Endothelial cell of umbilical vein (primary cell): Measurements from ENCODE around the gene ADAM10. TPM values are rescaled to one million over a fixed set of nuclear protein-coding genes. Genes with fewer than 3 reads are reported as not detected.

Experiments
- BruUV-seq: library from RNA; stranded (reverse); fragments of 400-500 nt; replicated peaks from 2 replicates; lab custom pipeline; 2021; lab: Mats Ljungman, UMichigan
- CTCF ChIA-PET: fragments of 300-600, 350-600 bp; sonication (Branson Sonifier 250); formaldehyde crosslinking; loops from one replicate; lab custom pipeline; 2021; ENCODE audit warnings: antibody characterized with exemption, inconsistent platforms; lab: Charles Lee
- POLR2A ChIA-PET: fragments of 300-600, 350-600 bp; sonication (Branson Sonifier 250); formaldehyde crosslinking; loops from one replicate; lab custom pipeline; 2021; ENCODE audit warnings: antibody characterized with exemption, inconsistent platforms; lab: Charles Lee
- DNase-seq: peaks from one replicate; pipeline ENCODE4 v3.0.0-alpha.2; 2011; ENCODE audit warnings: low read depth, low spot score
- FAIRE-seq: peaks from 2 replicates; lab custom pipeline; 2011; peaks lifted over from hg19 to GRCh38; lab: Jason Lieb, UNC
- H2AFZ ChIP-seq: 2 replicates; pipeline ENCODE4 v1.6.0; 2012; ENCODE audit warnings: low read depth, low read length, control low read depth, inconsistent platforms
- H3K27ac ChIP-seq: 2 replicates; pipeline ENCODE4 v1.5.1; 2011; ENCODE audit warnings: low read depth, mild to moderate bottlenecking, control low read depth, low read length, moderate library complexity; ENCODE audit not compliant: insufficient read depth
- H3K27me3 ChIP-seq, 2 experiments: 2 replicates each; pipeline versions ENCODE4 v1.6.0 to v1.6.1; 2011; ENCODE audit warnings: low read length in 2 of 2, mixed read lengths in 1 of 2; ENCODE audit not compliant: control insufficient read depth in 2 of 2, insufficient read depth in 2 of 2
- H3K36me3 ChIP-seq, 2 experiments: 2 replicates in 1 of 2; 3 replicates in 1 of 2; pipeline ENCODE4 v1.5.1; 2011; ENCODE audit warnings: low read length in 2 of 2, mild to moderate bottlenecking in 1 of 2, moderate library complexity in 1 of 2; ENCODE audit not compliant: control insufficient read depth in 2 of 2, insufficient read depth in 2 of 2; ENCODE audit errors: extremely low read depth in 1 of 2
- H3K4me1 ChIP-seq: 3 replicates; pipeline ENCODE4 v1.5.1; 2011; ENCODE audit warnings: mild to moderate bottlenecking, low read length; ENCODE audit not compliant: control insufficient read depth, insufficient read depth; ENCODE audit errors: extremely low read depth
- H3K4me2 ChIP-seq: 2 replicates; pipeline ENCODE4 v1.6.1; 2011; ENCODE audit warnings: low read length, control low read depth, mixed read lengths; ENCODE audit not compliant: insufficient read depth
- H3K4me3 ChIP-seq, 3 experiments: fragments of 200-600 bp in 1 of 3; sonication (generic), shearing (Covaris generic) in 1 of 3; replicated peaks in 1 of 3; 2 replicates each; pipeline ENCODE4 v1.5.1; 2011 to 2016; ENCODE audit warnings: control low read depth in 3 of 3, low read length in 3 of 3, mild to moderate bottlenecking in 2 of 3, inconsistent platforms in 1 of 3, low read depth in 1 of 3, moderate library complexity in 1 of 3; ENCODE audit not compliant: insufficient read depth in 1 of 3
- H3K79me2 ChIP-seq: 2 replicates; pipeline ENCODE4 v1.6.0; 2012; ENCODE audit warnings: low read length, inconsistent platforms; ENCODE audit not compliant: control insufficient read depth, insufficient read depth
- H3K9ac ChIP-seq: replicated peaks from 2 replicates; pipeline ENCODE3; 2011; ENCODE audit warnings: low read length, control low read depth; ENCODE audit not compliant: insufficient read depth; ENCODE audit errors: extremely low read depth
- H3K9me1 ChIP-seq: replicated peaks from 3 replicates; pipeline ENCODE4 v1.6.0; 2011; ENCODE audit warnings: mild to moderate bottlenecking, low read length; ENCODE audit not compliant: control insufficient read depth, insufficient read depth; ENCODE audit errors: extremely low read depth
- H3K9me3 ChIP-seq: replicated peaks from 2 replicates; pipeline ENCODE4 v1.5.1; 2012; ENCODE audit warnings: low read length, inconsistent platforms; ENCODE audit not compliant: control insufficient read depth, insufficient read depth
- H4K20me1 ChIP-seq: replicated peaks from 2 replicates; pipeline ENCODE3; 2011; ENCODE audit warnings: mild to moderate bottlenecking, low read length; ENCODE audit not compliant: control insufficient read depth, insufficient read depth; ENCODE audit errors: extremely low read depth
- EZH2 ChIP-seq: IDR thresholded peaks from 2 replicates; pipeline ENCODE4 v1.6.1; 2012; ENCODE audit warnings: borderline replicate concordance, low read depth, mild to moderate bottlenecking, moderate library complexity, low read length, inconsistent platforms; ENCODE audit not compliant: severe bottlenecking
- FOS ChIP-seq: IDR thresholded peaks from 2 replicates; pipeline ENCODE4 v1.6.1; 2011; ENCODE audit warnings: mild to moderate bottlenecking, low read length, moderate library complexity, borderline replicate concordance; ENCODE audit not compliant: insufficient read depth
- GATA2 ChIP-seq: IDR thresholded peaks from 2 replicates; pipeline ENCODE4 v1.7.0; 2011; ENCODE audit warnings: low read depth, mild to moderate bottlenecking, moderate library complexity, mixed read lengths, low read length; ENCODE audit not compliant: insufficient read length, insufficient read depth
- JUN ChIP-seq: IDR thresholded peaks from 2 replicates; pipeline ENCODE4 v1.6.1; 2011; ENCODE audit warnings: borderline replicate concordance, low read depth; ENCODE audit not compliant: insufficient read length, insufficient read depth
- MYC ChIP-seq: IDR thresholded peaks from one replicate; pipeline ENCODE4 v1.6.1; 2011; ENCODE audit warnings: mild to moderate bottlenecking, low read depth, low read length
- POLR2A ChIP-seq: IDR thresholded peaks from 2 replicates; pipeline ENCODE4 v1.6.1; 2012; ENCODE audit warnings: low read depth, mild to moderate bottlenecking, control low read depth, low read length
- POLR2AphosphoS5 ChIP-seq: IDR thresholded peaks from 2 replicates; pipeline ENCODE4 v1.6.1; 2012; ENCODE audit warnings: low read depth, mild to moderate bottlenecking, control low read depth, low read length, moderate library complexity; ENCODE audit not compliant: insufficient read depth
- dilution Hi-C: fragments of 300-500 bp; cut with MboI; formaldehyde crosslinking; loops from one replicate; pipeline ENCODE4 v1.15.0; 2019; ENCODE audit warnings: low sequenced_read_pairs; ENCODE audit not compliant: extremely low pct_ligation_motif_present
- intact Hi-C: fragments of 100-400 bp; cut with micrococcal nuclease; formaldehyde crosslinking; loops from one replicate; pipeline ENCODE4 v1.10.0; 2022
- polyA plus RNA-seq, 4 experiments: library from polyadenylated mRNA; depleted of rRNA in 3 of 4; stranded (reverse) in 3 of 4; unstranded in 1 of 4; fragments of >200 nt; gene quantifications; 2 replicates each; pipeline versions ENCODE4 v1.2.1 to v1.2.3, GENCODE V29; 2011 to 2012; ENCODE audit warnings: missing spikeins in 1 of 4
- total RNA-seq: library from RNA; stranded (reverse); gene quantifications from 2 replicates; pipeline ENCODE4 v1.2.3, GENCODE V29; 2021
- TF ChIP-seq, protein P1 (sequence below), 2 donors: IDR thresholded peaks; 1 replicate in 1 of 2; 2 replicates in 1 of 2; pipeline ENCODE4 v1.5.1; 2011; ENCODE audit warnings: low read length in 2 of 2, mild to moderate bottlenecking in 2 of 2, moderate library complexity in 2 of 2, control low read depth in 1 of 2, inconsistent platforms in 1 of 2, low read depth in 1 of 2; ENCODE audit not compliant: insufficient read depth in 1 of 2; ENCODE audit errors: extremely low read depth in 1 of 2
- TF ChIP-seq, protein P2 (sequence below): IDR thresholded peaks from 2 replicates; pipeline ENCODE4 v1.6.1; 2011; ENCODE audit not compliant: insufficient read depth, insufficient read length

ADAM10 gene
- total and polyA plus RNA-seq, 2 donors (not counting 3 experiments of a cell fraction or from before 2014, with no cell fraction given), result 91.3 to 203 TPM

DNA sequence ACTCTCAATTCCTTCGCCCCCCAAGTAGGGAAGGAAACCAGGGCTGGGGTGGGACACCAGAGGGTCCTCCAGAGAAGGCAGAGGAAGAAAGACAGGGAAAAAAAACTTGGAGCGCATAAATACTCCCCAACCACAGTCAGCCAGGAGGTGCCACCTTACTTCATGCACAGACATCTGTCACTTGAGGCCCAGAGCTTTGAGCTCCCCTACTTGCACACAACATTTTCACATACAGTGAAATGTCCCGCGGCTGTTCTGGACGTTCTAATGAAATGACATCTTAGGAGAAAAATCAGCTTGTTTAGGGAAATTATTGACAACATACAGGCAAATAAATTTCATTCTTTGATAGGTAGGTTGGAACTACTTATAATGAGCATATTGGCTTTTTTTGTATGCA is 204.8 kb downstream of the ADAM10 start:
- CTCF ChIA-PET, result interaction anchor here (0.7 kb wide), 1 partner anchor 69 kb away, joined by 3 read pairs; no protein-coding TSS in a partner anchor
- Histone ChIP-seq H3K4me3 (no peak overlapping the region), H3K79me2 (no peaks in the 10 kb centered on the region), H3K27me3 (no peaks in the 10 kb centered on the region), H3K4me1 (peaks cover 18% of the 10 kb centered on the region), H4K20me1 (no peaks in the 10 kb centered on the region), H2AFZ (no peak overlapping the region), H3K36me3 (no peaks in the 10 kb centered on the region), H3K9ac (no peak overlapping the region), H3K9me3 (no peaks in the 10 kb centered on the region), H3K4me2 (no peak overlapping the region), H3K27ac (no peak overlapping the region), H3K9me1 (no peaks in the 10 kb centered on the region)
- intact Hi-C loops (no loop called here), dilution Hi-C loops (no loop called here)
- POLR2A ChIA-PET, result interaction anchor here (0.6 kb wide), 1 partner anchor 74 kb away, joined by 7 read pairs; no protein-coding TSS in a partner anchor
- no TSS peak for BruUV-seq
- DNase-seq, result no peak
- TF ChIP-seq POLR2AphosphoS5 (no peak), POLR2A (no peak), EZH2 (no peak), JUN (no peak), GATA2 (no peak), MYC (no peak), FOS (no peak)
- TF ChIP-seq, protein P1, sequence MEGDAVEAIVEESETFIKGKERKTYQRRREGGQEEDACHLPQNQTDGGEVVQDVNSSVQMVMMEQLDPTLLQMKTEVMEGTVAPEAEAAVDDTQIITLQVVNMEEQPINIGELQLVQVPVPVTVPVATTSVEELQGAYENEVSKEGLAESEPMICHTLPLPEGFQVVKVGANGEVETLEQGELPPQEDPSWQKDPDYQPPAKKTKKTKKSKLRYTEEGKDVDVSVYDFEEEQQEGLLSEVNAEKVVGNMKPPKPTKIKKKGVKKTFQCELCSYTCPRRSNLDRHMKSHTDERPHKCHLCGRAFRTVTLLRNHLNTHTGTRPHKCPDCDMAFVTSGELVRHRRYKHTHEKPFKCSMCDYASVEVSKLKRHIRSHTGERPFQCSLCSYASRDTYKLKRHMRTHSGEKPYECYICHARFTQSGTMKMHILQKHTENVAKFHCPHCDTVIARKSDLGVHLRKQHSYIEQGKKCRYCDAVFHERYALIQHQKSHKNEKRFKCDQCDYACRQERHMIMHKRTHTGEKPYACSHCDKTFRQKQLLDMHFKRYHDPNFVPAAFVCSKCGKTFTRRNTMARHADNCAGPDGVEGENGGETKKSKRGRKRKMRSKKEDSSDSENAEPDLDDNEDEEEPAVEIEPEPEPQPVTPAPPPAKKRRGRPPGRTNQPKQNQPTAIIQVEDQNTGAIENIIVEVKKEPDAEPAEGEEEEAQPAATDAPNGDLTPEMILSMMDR (IDR thresholded peaks at IDR 0.05; ENCODE audit: extremely low read depth in 1 of 2, insufficient read depth in 1 of 2, low read depth in 1 of 2, low read length in 2 of 2), result no peak
- TF ChIP-seq, protein P2, sequence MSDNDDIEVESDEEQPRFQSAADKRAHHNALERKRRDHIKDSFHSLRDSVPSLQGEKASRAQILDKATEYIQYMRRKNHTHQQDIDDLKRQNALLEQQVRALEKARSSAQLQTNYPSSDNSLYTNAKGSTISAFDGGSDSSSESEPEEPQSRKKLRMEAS, result no peak
- no peak for FAIRE-seq
